Hepatocyte (in vitro differentiated cells): ENCODE measurements around the gene KIAA1671. TPM values are rescaled to one million over a fixed set of nuclear protein-coding genes. Genes with fewer than 3 reads are reported as not detected.

ENCODE experiments used
- DNase-seq: peaks from one replicate; pipeline ENCODE4 v3.0.0-alpha.2; 2016; ENCODE audit warnings: low spot score
- H2AFZ ChIP-seq: fragments of 200-600 bp; sonication (generic); 2 replicates; pipeline ENCODE4 v1.6.0; 2016; ENCODE audit warnings: antibody characterized with exemption, mild to moderate bottlenecking
- H3K27ac ChIP-seq: fragments of 200-600 bp; sonication (generic); 2 replicates; pipeline ENCODE4 v1.5.1; 2016; ENCODE audit warnings: mild to moderate bottlenecking
- H3K27me3 ChIP-seq: fragments of 200-600 bp; sonication (generic); 2 replicates; pipeline ENCODE4 v1.6.1; 2016
- H3K36me3 ChIP-seq: fragments of 200-600 bp; sonication (generic); replicated peaks from 2 replicates; pipeline ENCODE4 v1.5.1; 2016; ENCODE audit warnings: low read depth; ENCODE audit not compliant: insufficient read depth
- H3K4me1 ChIP-seq: fragments of 200-600 bp; sonication (generic); 2 replicates; pipeline ENCODE4 v1.5.1; 2016; ENCODE audit warnings: mild to moderate bottlenecking, moderate library complexity; ENCODE audit not compliant: insufficient read depth
- H3K4me2 ChIP-seq: fragments of 200-600 bp; sonication (generic); 2 replicates; pipeline ENCODE4 v1.6.0; 2016
- H3K4me3 ChIP-seq: fragments of 200-600 bp; sonication (generic); 2 replicates; pipeline ENCODE4 v1.5.1; 2016; ENCODE audit warnings: mild to moderate bottlenecking
- H3K79me2 ChIP-seq: fragments of 200-600 bp; sonication (generic); 2 replicates; pipeline ENCODE4 v1.6.0; 2017; ENCODE audit warnings: mild to moderate bottlenecking
- H3K9me2 ChIP-seq: fragments of 200-600 bp; sonication (generic); replicated peaks from 2 replicates; pipeline ENCODE4 v1.6.0; 2017; ENCODE audit warnings: mild to moderate bottlenecking; ENCODE audit not compliant: insufficient read depth
- H3K9me3 ChIP-seq: fragments of 200-600 bp; sonication (generic); 2 replicates; pipeline ENCODE4 v1.5.1; 2016; ENCODE audit warnings: low read depth, mild to moderate bottlenecking
- H4K20me1 ChIP-seq: fragments of 200-600 bp; sonication (generic); 2 replicates; pipeline ENCODE4 v1.6.0; 2016; ENCODE audit warnings: mild to moderate bottlenecking; ENCODE audit not compliant: insufficient read depth, poor library complexity, severe bottlenecking
- EZH2 ChIP-seq: fragments of 200-600 bp; sonication (generic); IDR thresholded peaks from 2 replicates; pipeline ENCODE4 v1.6.1; 2016; ENCODE audit warnings: antibody characterized with exemption, mild to moderate bottlenecking, borderline replicate concordance
- EZH2phosphoT487 ChIP-seq: fragments of 200-600 bp; sonication (generic); IDR thresholded peaks from one replicate; pipeline ENCODE4 v1.6.1; 2018; ENCODE audit warnings: antibody characterized with exemption, mild to moderate bottlenecking, low read depth, moderate library complexity; ENCODE audit not compliant: unreplicated experiment, severe bottlenecking
- WGBS: methylation state at CpG from one replicate; pipeline ENCODE4 v1.1.6; 2016; ENCODE audit warnings: low lambda C conversion rate; ENCODE audit errors: missing lambda C conversion rate; 5-methylcytosine and 5-hydroxymethylcytosine counted together
- polyA plus RNA-seq: library from polyadenylated mRNA; unstranded; fragments of >200 nt; fragmentation: Nextera tagmentation; extraction: Ambion mirVana; gene quantifications from 2 replicates; pipeline ENCODE4 v1.2.1, GENCODE V29; 2016
- total RNA-seq: library from RNA; depleted of rRNA; stranded (reverse); fragments of >200 nt; gene quantifications from 2 replicates; pipeline ENCODE4 v1.2.3, GENCODE V29; 2014
- TF ChIP-seq, protein P1 (sequence below): fragments of 200-600 bp; sonication (generic); IDR thresholded peaks from 2 replicates; pipeline ENCODE4 v1.5.1; 2016; ENCODE audit warnings: antibody characterized with exemption, mild to moderate bottlenecking; ENCODE audit not compliant: poor library complexity

KIAA1671 gene
- total and polyA plus RNA-seq, 2 experiments from 2014 or later = 8.1 to 26.5 TPM

DNA sequence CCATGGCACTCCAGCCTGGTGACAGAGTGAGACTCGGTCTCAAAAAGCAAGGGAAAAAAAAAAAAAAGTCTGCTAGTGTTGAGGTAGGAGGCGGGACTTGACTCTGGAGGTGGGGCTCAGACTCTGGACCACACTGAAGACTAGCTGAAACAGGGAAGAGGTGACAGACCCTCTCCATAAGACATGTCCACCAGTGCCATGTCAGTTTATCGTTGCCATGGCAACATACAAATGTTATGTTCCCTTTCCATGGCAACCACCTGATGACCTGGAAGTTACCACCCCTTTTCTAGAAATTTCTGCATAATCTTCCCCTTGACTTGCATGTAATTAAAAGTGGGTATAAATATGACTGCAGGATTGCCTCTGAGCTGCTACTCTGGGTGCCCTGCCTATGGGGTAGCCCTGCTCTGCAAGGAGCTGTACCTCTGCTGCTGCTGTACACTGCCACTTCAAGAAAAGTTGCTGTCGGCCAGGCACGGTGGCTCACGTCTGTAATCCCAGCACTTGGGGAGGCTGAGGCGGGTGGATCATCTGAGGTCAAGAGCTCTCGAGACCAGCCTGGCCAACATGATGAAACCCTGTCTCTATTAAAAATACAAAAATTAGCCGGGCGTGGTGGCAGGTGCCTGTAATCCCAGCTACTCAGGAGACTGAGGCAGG, 55.1 kb downstream of the KIAA1671 start:
- Histone ChIP-seq H3K27me3 (no peaks in the 10 kb centered on the region), H3K4me3 (no peak overlapping the region), H3K79me2 (peaks cover 27% of the 10 kb centered on the region), H3K36me3 (no peaks in the 10 kb centered on the region), H3K27ac (no peak overlapping the region), H3K4me2 (no peak overlapping the region), H3K9me2 (no peaks in the 10 kb centered on the region), H3K4me1 (no peaks in the 10 kb centered on the region), H2AFZ (no peak overlapping the region), H4K20me1 (no peaks in the 10 kb centered on the region), H3K9me3 (no peaks in the 10 kb centered on the region)
- TF ChIP-seq, protein P1, sequence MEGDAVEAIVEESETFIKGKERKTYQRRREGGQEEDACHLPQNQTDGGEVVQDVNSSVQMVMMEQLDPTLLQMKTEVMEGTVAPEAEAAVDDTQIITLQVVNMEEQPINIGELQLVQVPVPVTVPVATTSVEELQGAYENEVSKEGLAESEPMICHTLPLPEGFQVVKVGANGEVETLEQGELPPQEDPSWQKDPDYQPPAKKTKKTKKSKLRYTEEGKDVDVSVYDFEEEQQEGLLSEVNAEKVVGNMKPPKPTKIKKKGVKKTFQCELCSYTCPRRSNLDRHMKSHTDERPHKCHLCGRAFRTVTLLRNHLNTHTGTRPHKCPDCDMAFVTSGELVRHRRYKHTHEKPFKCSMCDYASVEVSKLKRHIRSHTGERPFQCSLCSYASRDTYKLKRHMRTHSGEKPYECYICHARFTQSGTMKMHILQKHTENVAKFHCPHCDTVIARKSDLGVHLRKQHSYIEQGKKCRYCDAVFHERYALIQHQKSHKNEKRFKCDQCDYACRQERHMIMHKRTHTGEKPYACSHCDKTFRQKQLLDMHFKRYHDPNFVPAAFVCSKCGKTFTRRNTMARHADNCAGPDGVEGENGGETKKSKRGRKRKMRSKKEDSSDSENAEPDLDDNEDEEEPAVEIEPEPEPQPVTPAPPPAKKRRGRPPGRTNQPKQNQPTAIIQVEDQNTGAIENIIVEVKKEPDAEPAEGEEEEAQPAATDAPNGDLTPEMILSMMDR = no peak
- DNase-seq = no peak
- WGBS = 93% methylated on average over 10 of the region's 10 CpGs

DNA sequence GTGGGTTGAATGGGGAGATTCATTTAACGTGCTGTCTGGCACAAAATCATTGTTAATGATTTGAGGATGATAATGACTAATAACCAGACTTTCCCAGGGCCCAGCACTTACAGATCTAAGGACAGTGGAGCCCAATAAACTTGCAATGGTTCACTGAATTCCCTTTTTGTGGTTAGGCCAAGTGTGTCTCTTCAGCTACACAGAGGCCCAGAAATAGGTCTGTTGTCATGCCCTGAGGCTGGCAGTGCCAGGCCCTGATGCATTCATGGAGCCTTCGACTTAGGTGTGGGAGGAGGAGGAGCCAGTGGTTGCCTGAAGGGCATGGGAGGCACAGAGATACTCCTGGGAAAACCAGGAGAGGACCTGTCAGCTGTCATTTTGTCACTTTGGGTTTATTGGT, 56.1 kb downstream of the KIAA1671 start:
- 46% methylated on average over 2 of the region's 2 CpGs for WGBS
- peaks cover 27% of the 10 kb centered on the region for H3K79me2 ChIP-seq
- no peak for DNase-seq
- no peaks in the 10 kb centered on the region for H3K9me2 ChIP-seq
- H4K20me1 ChIP-seq = no peaks in the 10 kb centered on the region
- no peaks in the 10 kb centered on the region for H3K27me3 ChIP-seq
- no peak overlapping the region for H3K27ac ChIP-seq
- no peak overlapping the region for H3K4me3 ChIP-seq
- no peak overlapping the region for H3K4me2 ChIP-seq
- H3K9me3 ChIP-seq = no peaks in the 10 kb centered on the region
- TF ChIP-seq EZH2 = no peak
- TF ChIP-seq, protein P1 = no peak
- TF ChIP-seq EZH2phosphoT487 = no peak
- H3K4me1 ChIP-seq = no peaks in the 10 kb centered on the region
- no peaks in the 10 kb centered on the region for H3K36me3 ChIP-seq
- no peak overlapping the region for H2AFZ ChIP-seq

DNA sequence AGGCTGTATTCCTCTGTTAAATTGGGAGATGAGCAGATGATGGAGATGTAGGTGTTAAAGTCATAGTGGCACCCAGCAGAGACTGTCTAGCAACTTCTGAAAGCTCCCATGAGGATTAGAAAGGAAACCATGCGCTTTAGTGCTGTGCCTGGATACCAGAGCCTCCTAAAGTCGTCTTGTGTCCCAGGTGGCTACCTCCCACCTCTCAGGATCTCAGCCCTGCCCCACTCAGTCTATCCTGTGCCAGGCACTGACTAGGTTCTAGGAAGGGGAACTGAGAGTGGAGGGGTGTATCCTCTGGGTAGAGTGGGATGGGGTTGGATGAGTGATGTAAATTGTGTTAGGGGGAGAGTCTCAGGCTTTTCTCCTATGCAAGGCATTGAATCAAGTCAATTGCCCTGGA, 60.2 kb downstream of the KIAA1671 start:
- no peak for DNase-seq
- Histone ChIP-seq H4K20me1 (no peaks in the 10 kb centered on the region), H2AFZ (no peak overlapping the region), H3K9me3 (no peaks in the 10 kb centered on the region), H3K36me3 (no peaks in the 10 kb centered on the region), H3K4me3 (no peak overlapping the region), H3K4me1 (peaks cover 8% of the 10 kb centered on the region), H3K27me3 (no peaks in the 10 kb centered on the region), H3K9me2 (no peaks in the 10 kb centered on the region), H3K4me2 (no peak overlapping the region), H3K27ac (peak overlapping the region; percentile 65), H3K79me2 (peaks cover 33% of the 10 kb centered on the region)
- TF ChIP-seq EZH2 (no peak), EZH2phosphoT487 (no peak)
- TF ChIP-seq, protein P1 = no peak
- 73% methylated on average over 2 of the region's 2 CpGs for WGBS

DNA sequence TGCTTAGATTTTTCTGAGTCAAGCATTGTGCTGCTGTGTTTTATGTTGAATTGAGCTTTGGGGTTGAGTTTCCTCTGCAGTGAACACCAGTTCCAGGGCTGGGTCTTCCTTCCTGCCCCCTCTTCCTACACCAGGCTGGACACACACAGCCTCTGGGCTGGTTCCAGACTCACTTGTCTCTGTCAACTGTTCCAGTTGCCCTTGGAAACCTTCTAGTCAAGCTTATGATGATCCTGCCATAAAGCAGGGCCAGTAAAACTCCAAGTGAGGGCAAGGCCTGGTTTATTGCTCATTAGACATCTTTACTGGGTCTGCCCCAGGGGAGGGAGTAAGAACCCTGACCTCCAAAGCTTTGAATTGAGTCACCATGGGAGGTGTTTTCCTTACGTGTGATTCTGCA, 61.1 kb downstream of the KIAA1671 start:
- WGBS = 26% methylated on average over 1 of the region's 1 CpG

More for the DNA sequence above, 61.1 kb downstream of the KIAA1671 start:
- no peak overlapping the region for H3K4me3 ChIP-seq
- peaks cover 31% of the 10 kb centered on the region for H3K79me2 ChIP-seq
- H2AFZ ChIP-seq = no peak overlapping the region
- no peaks in the 10 kb centered on the region for H3K9me3 ChIP-seq
- H3K4me2 ChIP-seq = no peak overlapping the region
- TF ChIP-seq EZH2phosphoT487 (no peak), EZH2 (no peak)
- TF ChIP-seq, protein P1 = no peak
- DNase-seq = peak; percentile 81
- H3K36me3 ChIP-seq = no peaks in the 10 kb centered on the region
- peaks cover 8% of the 10 kb centered on the region for H3K4me1 ChIP-seq
- H3K9me2 ChIP-seq = no peaks in the 10 kb centered on the region
- H3K27me3 ChIP-seq = no peaks in the 10 kb centered on the region
- peak overlapping the region; percentile 65 for H3K27ac ChIP-seq
- no peaks in the 10 kb centered on the region for H4K20me1 ChIP-seq
